NCI-H187 treated with DMSO at 0.1 percent for 48 hours (cell line): ENCODE data around the gene GNG12.

ENCODE experiments used
- DNase-seq: peaks from one replicate; lab custom pipeline; 2025; lab: John Stamatoyannopoulos, UW

GNG12 gene

GRCh38 chr1:67753776-67754525 lies 79.3 kb downstream of the GNG12 start:
- DNase-seq, result no peak

GRCh38 chr1:67752306-67752705 lies 81.0 kb downstream of the GNG12 start:
- no peak for DNase-seq

- DNase-seq, result no peak
Observed at GRCh38 chr1:67750691-67751054, 82.6 kb downstream of the GNG12 start.

- no peak for DNase-seq
Observed at GRCh38 chr1:67749844-67750690, 83.2 kb downstream of the GNG12 start.

GRCh38 chr1:67749263-67749843 lies 83.9 kb downstream of the GNG12 start:
- no peak for DNase-seq

GRCh38 chr1:67748630-67749029 lies 84.6 kb downstream of the GNG12 start:
- no peak for DNase-seq

GRCh38 chr1:67747671-67748546 lies 85.4 kb downstream of the GNG12 start:
- no peak for DNase-seq

GRCh38 chr1:67745875-67746698 lies 87.2 kb downstream of the GNG12 start:
- DNase-seq, result no peak

- no peak for DNase-seq
Observed at GRCh38 chr1:67743072-67743725, 90.1 kb downstream of the GNG12 start.

- no peak for DNase-seq
Observed at GRCh38 chr1:67741736-67742135, 91.5 kb downstream of the GNG12 start.

- no peak for DNase-seq
Observed at GRCh38 chr1:67741121-67741520, 92.1 kb downstream of the GNG12 start.

- no peak for DNase-seq
Observed at GRCh38 chr1:67740543-67740942, 92.7 kb downstream of the GNG12 start.

- no peak for DNase-seq
Observed at GRCh38 chr1:67739361-67739760, 93.9 kb downstream of the GNG12 start.

GRCh38 chr1:67738401-67738800 lies 94.9 kb downstream of the GNG12 start:
- DNase-seq, result no peak

- no peak for DNase-seq
Observed at GRCh38 chr1:67737875-67738274, 95.4 kb downstream of the GNG12 start.

- no peak for DNase-seq
Observed at GRCh38 chr1:67736750-67737149, 96.5 kb downstream of the GNG12 start.

GRCh38 chr1:67735806-67736627 lies 97.2 kb downstream of the GNG12 start:
- DNase-seq, result no peak

- no peak for DNase-seq
Observed at GRCh38 chr1:67735206-67735605, 98.1 kb downstream of the GNG12 start.

- no peak for DNase-seq
Observed at GRCh38 chr1:67734323-67734690, 99.0 kb downstream of the GNG12 start.
